ENCODE results near the gene PGLYRP2. TPM values are rescaled to one million over a fixed set of nuclear protein-coding genes. Genes with fewer than 3 reads are reported as not detected.

Gene PGLYRP2
- total and polyA plus RNA-seq, 9 of the 15 experiments (the other 6 are each of a cell fraction or from before 2014, with no cell fraction given), result not detected

- intact Hi-C loops (cut with micrococcal nuclease) (no loop called here), in situ Hi-C loops (cut with MboI) (no loop called here)
- no peaks in the 10 kb centered on the region for H3K36me3 ChIP-seq (ENCODE audit: control insufficient read depth, insufficient read depth, low read length)
- H3K4me2 ChIP-seq (ENCODE audit: insufficient read depth, low read length), result no peak within 1 kb of the TSS
- BruUV-seq (replicated peaks), result no TSS peak
- FAIRE-seq, result no peak
- H3K9me3 ChIP-seq (replicated peaks; ENCODE audit: control insufficient read depth, insufficient read depth, low read depth, low read length), result no peaks in the 10 kb centered on the region
- ATAC-seq, result peak; percentile 64
- H3K27ac ChIP-seq (ENCODE audit: extremely low read depth, low read depth, low read length), result no peak within 1 kb of the TSS
- ChIA-PET CTCF (ENCODE audit: low intra/inter-chr PET ratio) (interaction anchor here (0.6 kb wide), 1 partner anchor 27 kb away, joined by 3 read pairs; no protein-coding TSS in a partner anchor), POLR2A (interaction anchor here (0.9 kb wide), 1 partner anchor 13 kb away, joined by 4 read pairs; no protein-coding TSS in a partner anchor)
- H4K20me1 ChIP-seq (replicated peaks; ENCODE audit: control insufficient read depth, insufficient read depth, low read length), result 0 out of 2 replicates have a peak, but pooled peaks cover 8% of the 10 kb centered on the region
- WGBS (ENCODE audit: insufficient coverage, low coverage, missing lambda C conversion rate), result 4% methylated on average over 20 of the region's 52 CpGs
- H3K9me1 ChIP-seq (ENCODE audit: control insufficient read depth, insufficient read depth, low read length), result no peaks in the 10 kb centered on the region
- H3K9ac ChIP-seq (ENCODE audit: insufficient read depth in 1 of 2, low read depth in 2 of 2, low read length in 2 of 2), result peak within 1 kb of the TSS in 1 of 2 experiments; percentile 26; a peak in 1 of 4 replicates
- no peaks in the 10 kb centered on the region for H3K79me2 ChIP-seq (ENCODE audit: control insufficient read depth, insufficient read depth, low read length)
- peaks cover 7 to 52% of the 10 kb centered on the region in 2 experiments; a peak in 4 of 5 replicates for H3K27me3 ChIP-seq (ENCODE audit: control insufficient read depth in 2 of 2, insufficient read depth in 2 of 2, low read length in 2 of 2)
- TF ChIP-seq PRDM10 (IDR thresholded peaks at IDR 0.05; ENCODE audit: partially characterized antibody) (peak; percentile 80), VEZF1 (CRISPR knock-in tag; IDR thresholded peaks at IDR 0.05) (peak; percentile 34; the same call in 1 of the 2 replicates), EGR1 (conservative IDR thresholded peaks at IDR 0.05) (peak; percentile 42), L3MBTL2 (IDR thresholded peaks at IDR 0.05) (no peak)
- peaks cover 0 to 15% of the 10 kb centered on the region in 2 experiments; a peak in 3 of 5 replicates for H3K4me1 ChIP-seq (replicated peaks in 1 of 2; ENCODE audit: control insufficient read depth in 2 of 2, insufficient read depth in 2 of 2, low read length in 2 of 2)
- H2AFZ ChIP-seq (ENCODE audit: low read depth, low read length), result no peak within 1 kb of the TSS
- peak; percentile 11 to 73 (median 42) for DNase-seq (ENCODE audit: extremely low read depth in 1 of 4, low spot score in 3 of 4)
- no peak within 1 kb of the TSS for H3K4me3 ChIP-seq
Observed at GRCh38 chr19:15508035-15508710, 28.9 kb upstream of the PGLYRP2 start, which contains the start of gene CYP4F22. CYP4F22 (plus strand) TSS chr19:15508525; CDS start chr19:15525337, 16,812 bp downstream.
